HEK293 (cell line): ENCODE data around the gene DACT2.

Source experiments
- CTCF ChIA-PET: fragments of 350-600 bp; formaldehyde crosslinking; extraction: SDS; loops from one replicate; lab custom pipeline; 2021; ENCODE audit warnings: antibody characterized with exemption; lab: Yijun Ruan, JAX
- POLR2A ChIA-PET: fragments of 300-600 bp; formaldehyde crosslinking; extraction: SDS; loops from one replicate; lab custom pipeline; 2020; ENCODE audit warnings: antibody characterized with exemption, inconsistent platforms; lab: Yijun Ruan, JAX
- H3K27ac ChIP-seq: fragments of 200-500 bp; sonication (Bioruptor generic); 2 replicates; pipeline ENCODE4 v1.5.1; 2014; ENCODE audit warnings: low read depth, low read length, control low read depth, inconsistent platforms; ENCODE audit errors: extremely low read depth
- H3K36me3 ChIP-seq, 2 experiments: fragments of 200-500 bp in 1 of 2; sonication (Bioruptor generic) in 1 of 2; 1 replicate in 1 of 2; 2 replicates in 1 of 2; pipeline ENCODE4 v1.5.1; 2014 to 2017; ENCODE audit warnings: inconsistent platforms in 2 of 2, low read length in 2 of 2; ENCODE audit not compliant: control insufficient read depth in 2 of 2, insufficient read depth in 1 of 2
- H3K4me1 ChIP-seq: fragments of 200-500 bp; sonication (Bioruptor generic); 2 replicates; pipeline ENCODE4 v1.5.1; 2014; ENCODE audit warnings: mild to moderate bottlenecking, low read length, inconsistent platforms; ENCODE audit not compliant: control insufficient read depth, insufficient read depth
- H3K4me3 ChIP-seq: 2 replicates; pipeline ENCODE4 v1.5.1; 2011; ENCODE audit warnings: low read depth, mild to moderate bottlenecking, control low read depth, low read length, moderate library complexity
- H3K9me3 ChIP-seq: fragments of 200-500 bp; sonication (Bioruptor generic); 2 replicates; pipeline ENCODE4 v1.5.1; 2014; ENCODE audit warnings: low read depth, low read length, inconsistent platforms; ENCODE audit not compliant: control insufficient read depth, insufficient read depth
- ZBTB20 ChIP-seq: fragments of 450-650 bp; formaldehyde crosslinking; IDR thresholded peaks from 2 replicates; pipeline ENCODE4 v1.5.1; 2016; ENCODE audit warnings: missing biosample characterization, missing genetic modification characterization
- ZIC2 ChIP-seq: fragments of 450-650 bp; formaldehyde crosslinking; IDR thresholded peaks from 2 replicates; pipeline ENCODE4 v1.5.1; 2016; ENCODE audit warnings: missing biosample characterization, missing genetic modification characterization
- ZNF121 ChIP-seq: fragments of 450-650 bp; formaldehyde crosslinking; IDR thresholded peaks from 2 replicates; pipeline ENCODE4 v1.5.1; 2016; ENCODE audit warnings: missing biosample characterization, missing genetic modification characterization
- ZNF140 ChIP-seq: fragments of 450-650 bp; formaldehyde crosslinking; IDR thresholded peaks from 2 replicates; pipeline ENCODE4 v1.5.1; 2016; ENCODE audit warnings: missing biosample characterization, missing genetic modification characterization
- ZNF146 ChIP-seq: fragments of 450-650 bp; formaldehyde crosslinking; IDR thresholded peaks from 2 replicates; pipeline ENCODE4 v1.5.1; 2016; ENCODE audit warnings: missing biosample characterization, missing genetic modification characterization
- ZNF174 ChIP-seq: fragments of 450-650 bp; formaldehyde crosslinking; IDR thresholded peaks from 2 replicates; pipeline ENCODE4 v1.5.0; 2017; ENCODE audit warnings: missing biosample characterization, mild to moderate bottlenecking, missing genetic modification characterization
- ZNF266 ChIP-seq: fragments of 450-650 bp; formaldehyde crosslinking; IDR thresholded peaks from 2 replicates; pipeline ENCODE4 v1.5.1; 2016; ENCODE audit warnings: missing biosample characterization, missing genetic modification characterization, low read depth
- ZNF341 ChIP-seq: fragments of 450-650 bp; formaldehyde crosslinking; IDR thresholded peaks from 2 replicates; pipeline ENCODE4; 2016; ENCODE audit warnings: low read depth, missing biosample characterization, missing genetic modification characterization
- ZNF350 ChIP-seq: fragments of 450-650 bp; formaldehyde crosslinking; IDR thresholded peaks from 2 replicates; pipeline ENCODE4 v1.5.0; 2017; ENCODE audit warnings: missing biosample characterization, mild to moderate bottlenecking, missing genetic modification characterization
- ZNF423 ChIP-seq: fragments of 450-650 bp; formaldehyde crosslinking; IDR thresholded peaks from 2 replicates; pipeline ENCODE4 v1.5.1; 2016; ENCODE audit warnings: missing biosample characterization, missing genetic modification characterization
- ZNF510 ChIP-seq: fragments of 450-650 bp; formaldehyde crosslinking; IDR thresholded peaks from 2 replicates; pipeline ENCODE4 v1.5.1; 2018; ENCODE audit warnings: mild to moderate bottlenecking, missing genetic modification characterization, missing biosample characterization; ENCODE audit not compliant: insufficient replicate concordance
- ZNF549 ChIP-seq: fragments of 450-650 bp; IDR thresholded peaks from 2 replicates; pipeline ENCODE4 v1.5.1; 2018; ENCODE audit warnings: missing biosample characterization, missing genetic modification characterization, mild to moderate bottlenecking, inconsistent platforms, moderate library complexity
- ZNF624 ChIP-seq: fragments of 450-650 bp; formaldehyde crosslinking; IDR thresholded peaks from 2 replicates; pipeline ENCODE4 v1.5.1; 2017; ENCODE audit warnings: missing biosample characterization, missing genetic modification characterization
- ZNF777 ChIP-seq: fragments of 450-650 bp; formaldehyde crosslinking; IDR thresholded peaks from 2 replicates; pipeline ENCODE4 v1.5.1; 2017; ENCODE audit warnings: missing biosample characterization, missing genetic modification characterization, borderline replicate concordance
- ZNF843 ChIP-seq: fragments of 450-650 bp; formaldehyde crosslinking; IDR thresholded peaks from 2 replicates; pipeline ENCODE4 v1.5.1; 2016; ENCODE audit warnings: missing biosample characterization, missing genetic modification characterization
- ZSCAN23 ChIP-seq: fragments of 450-650 bp; formaldehyde crosslinking; IDR thresholded peaks from 2 replicates; pipeline ENCODE4 v1.5.1; 2016; ENCODE audit warnings: missing biosample characterization, missing genetic modification characterization
- TF ChIP-seq, protein P1 (sequence below): fragments of 450-650 bp; formaldehyde crosslinking; IDR thresholded peaks from 2 replicates; pipeline ENCODE4 v1.5.0; 2017; ENCODE audit warnings: missing biosample characterization, missing genetic modification characterization, borderline replicate concordance
- TF ChIP-seq, protein P2 (sequence below): fragments of 450-650 bp; formaldehyde crosslinking; IDR thresholded peaks from 2 replicates; pipeline ENCODE4 v1.5.1; 2017; ENCODE audit warnings: missing biosample characterization, missing genetic modification characterization
- TF ChIP-seq, protein P3 (sequence below): fragments of 450-650 bp; formaldehyde crosslinking; IDR thresholded peaks from 2 replicates; pipeline ENCODE4 v1.5.1; 2016; ENCODE audit warnings: missing biosample characterization, missing genetic modification characterization
- TF ChIP-seq, protein P4 (sequence below): fragments of 450-650 bp; formaldehyde crosslinking; IDR thresholded peaks from 2 replicates; pipeline ENCODE4 v1.5.1; 2016; ENCODE audit warnings: missing biosample characterization, missing genetic modification characterization, borderline replicate concordance
- TF ChIP-seq, protein P5 (sequence below): fragments of 450-650 bp; formaldehyde crosslinking; IDR thresholded peaks from 2 replicates; pipeline ENCODE4 v1.5.1; 2016; ENCODE audit warnings: missing biosample characterization, missing genetic modification characterization, borderline replicate concordance

The DACT2 gene

DNA sequence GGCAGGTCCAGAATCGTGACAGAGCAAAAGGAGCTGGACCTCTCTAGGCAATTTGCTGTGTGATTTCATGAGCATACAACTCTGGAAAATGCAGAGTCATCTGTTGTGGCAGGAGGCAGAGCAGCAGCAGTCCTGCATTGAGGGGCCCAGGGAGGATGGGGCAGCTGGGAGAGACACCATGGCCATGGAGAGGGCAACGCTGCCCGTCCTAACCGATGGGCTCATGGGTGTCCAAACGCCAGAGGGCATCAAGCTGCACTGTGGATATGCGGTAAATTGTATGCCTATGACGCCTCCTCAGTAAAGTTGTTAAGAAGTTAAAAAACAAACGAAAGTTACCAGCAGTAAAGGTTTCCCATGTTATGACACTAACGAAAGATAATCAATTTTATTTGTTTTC lies 42.2 kb upstream of the DACT2 start:
- no peaks in the 10 kb centered on the region for H3K36me3 ChIP-seq
- H3K27ac ChIP-seq: no peak overlapping the region
- TF ChIP-seq ZNF423 (tag by site-specific recombination): no peak
- TF ChIP-seq ZNF121 (tag by site-specific recombination): no peak
- no peak for TF ChIP-seq ZBTB20
- TF ChIP-seq, protein P1, sequence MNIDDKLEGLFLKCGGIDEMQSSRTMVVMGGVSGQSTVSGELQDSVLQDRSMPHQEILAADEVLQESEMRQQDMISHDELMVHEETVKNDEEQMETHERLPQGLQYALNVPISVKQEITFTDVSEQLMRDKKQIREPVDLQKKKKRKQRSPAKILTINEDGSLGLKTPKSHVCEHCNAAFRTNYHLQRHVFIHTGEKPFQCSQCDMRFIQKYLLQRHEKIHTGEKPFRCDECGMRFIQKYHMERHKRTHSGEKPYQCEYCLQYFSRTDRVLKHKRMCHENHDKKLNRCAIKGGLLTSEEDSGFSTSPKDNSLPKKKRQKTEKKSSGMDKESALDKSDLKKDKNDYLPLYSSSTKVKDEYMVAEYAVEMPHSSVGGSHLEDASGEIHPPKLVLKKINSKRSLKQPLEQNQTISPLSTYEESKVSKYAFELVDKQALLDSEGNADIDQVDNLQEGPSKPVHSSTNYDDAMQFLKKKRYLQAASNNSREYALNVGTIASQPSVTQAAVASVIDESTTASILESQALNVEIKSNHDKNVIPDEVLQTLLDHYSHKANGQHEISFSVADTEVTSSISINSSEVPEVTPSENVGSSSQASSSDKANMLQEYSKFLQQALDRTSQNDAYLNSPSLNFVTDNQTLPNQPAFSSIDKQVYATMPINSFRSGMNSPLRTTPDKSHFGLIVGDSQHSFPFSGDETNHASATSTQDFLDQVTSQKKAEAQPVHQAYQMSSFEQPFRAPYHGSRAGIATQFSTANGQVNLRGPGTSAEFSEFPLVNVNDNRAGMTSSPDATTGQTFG (tag by site-specific recombination): no peak
- TF ChIP-seq ZNF624 (tag by site-specific recombination): no peak
- TF ChIP-seq, protein P2, sequence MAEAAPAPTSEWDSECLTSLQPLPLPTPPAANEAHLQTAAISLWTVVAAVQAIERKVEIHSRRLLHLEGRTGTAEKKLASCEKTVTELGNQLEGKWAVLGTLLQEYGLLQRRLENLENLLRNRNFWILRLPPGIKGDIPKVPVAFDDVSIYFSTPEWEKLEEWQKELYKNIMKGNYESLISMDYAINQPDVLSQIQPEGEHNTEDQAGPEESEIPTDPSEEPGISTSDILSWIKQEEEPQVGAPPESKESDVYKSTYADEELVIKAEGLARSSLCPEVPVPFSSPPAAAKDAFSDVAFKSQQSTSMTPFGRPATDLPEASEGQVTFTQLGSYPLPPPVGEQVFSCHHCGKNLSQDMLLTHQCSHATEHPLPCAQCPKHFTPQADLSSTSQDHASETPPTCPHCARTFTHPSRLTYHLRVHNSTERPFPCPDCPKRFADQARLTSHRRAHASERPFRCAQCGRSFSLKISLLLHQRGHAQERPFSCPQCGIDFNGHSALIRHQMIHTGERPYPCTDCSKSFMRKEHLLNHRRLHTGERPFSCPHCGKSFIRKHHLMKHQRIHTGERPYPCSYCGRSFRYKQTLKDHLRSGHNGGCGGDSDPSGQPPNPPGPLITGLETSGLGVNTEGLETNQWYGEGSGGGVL: no peak
- TF ChIP-seq ZNF350 (tag by site-specific recombination): no peak
- no peak for TF ChIP-seq ZNF510 (tag by site-specific recombination)
- TF ChIP-seq ZNF549 (tag by site-specific recombination): no peak
- no peak for TF ChIP-seq ZNF146 (tag by site-specific recombination)
- TF ChIP-seq, protein P3, sequence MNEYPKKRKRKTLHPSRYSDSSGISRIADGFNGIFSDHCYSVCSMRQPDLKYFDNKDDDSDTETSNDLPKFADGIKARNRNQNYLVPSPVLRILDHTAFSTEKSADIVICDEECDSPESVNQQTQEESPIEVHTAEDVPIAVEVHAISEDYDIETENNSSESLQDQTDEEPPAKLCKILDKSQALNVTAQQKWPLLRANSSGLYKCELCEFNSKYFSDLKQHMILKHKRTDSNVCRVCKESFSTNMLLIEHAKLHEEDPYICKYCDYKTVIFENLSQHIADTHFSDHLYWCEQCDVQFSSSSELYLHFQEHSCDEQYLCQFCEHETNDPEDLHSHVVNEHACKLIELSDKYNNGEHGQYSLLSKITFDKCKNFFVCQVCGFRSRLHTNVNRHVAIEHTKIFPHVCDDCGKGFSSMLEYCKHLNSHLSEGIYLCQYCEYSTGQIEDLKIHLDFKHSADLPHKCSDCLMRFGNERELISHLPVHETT (tag by site-specific recombination): no peak
- TF ChIP-seq ZNF341: no peak
- TF ChIP-seq ZNF140: no peak
- no peak for TF ChIP-seq ZNF266 (tag by site-specific recombination)
- TF ChIP-seq ZNF174 (tag by site-specific recombination): no peak
- TF ChIP-seq, protein P4, sequence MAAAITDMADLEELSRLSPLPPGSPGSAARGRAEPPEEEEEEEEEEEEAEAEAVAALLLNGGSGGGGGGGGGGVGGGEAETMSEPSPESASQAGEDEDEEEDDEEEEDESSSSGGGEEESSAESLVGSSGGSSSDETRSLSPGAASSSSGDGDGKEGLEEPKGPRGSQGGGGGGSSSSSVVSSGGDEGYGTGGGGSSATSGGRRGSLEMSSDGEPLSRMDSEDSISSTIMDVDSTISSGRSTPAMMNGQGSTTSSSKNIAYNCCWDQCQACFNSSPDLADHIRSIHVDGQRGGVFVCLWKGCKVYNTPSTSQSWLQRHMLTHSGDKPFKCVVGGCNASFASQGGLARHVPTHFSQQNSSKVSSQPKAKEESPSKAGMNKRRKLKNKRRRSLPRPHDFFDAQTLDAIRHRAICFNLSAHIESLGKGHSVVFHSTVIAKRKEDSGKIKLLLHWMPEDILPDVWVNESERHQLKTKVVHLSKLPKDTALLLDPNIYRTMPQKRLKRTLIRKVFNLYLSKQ (tag by site-specific recombination): no peak
- no peak overlapping the region for H3K4me3 ChIP-seq
- POLR2A ChIA-PET: no interaction called here
- H3K9me3 ChIP-seq: no peaks in the 10 kb centered on the region
- CTCF ChIA-PET: interaction anchor here (1.5 kb wide), 1 partner anchor 8 kb away, joined by 8 read pairs; no protein-coding TSS in a partner anchor
- no peaks in the 10 kb centered on the region for H3K4me1 ChIP-seq

DNA sequence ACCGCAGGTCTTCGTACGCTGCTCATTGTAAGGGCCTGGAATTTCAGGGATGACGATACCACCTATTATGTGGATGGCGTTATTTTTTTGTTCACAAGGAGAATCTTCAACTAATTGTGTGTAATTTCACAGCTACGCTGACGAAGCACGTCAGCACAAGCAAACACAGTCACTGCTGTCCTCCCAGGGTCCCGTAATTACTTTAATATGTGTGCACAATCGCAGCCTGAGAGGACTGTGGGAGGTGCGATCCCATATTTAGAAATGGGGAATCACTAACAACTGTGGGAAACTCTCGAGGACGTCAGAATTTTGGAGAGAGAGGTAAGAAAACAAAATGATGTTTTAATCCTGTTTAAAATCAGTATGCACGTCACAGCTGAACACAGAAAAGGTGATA lies 40.2 kb upstream of the DACT2 start:
- Histone ChIP-seq H3K4me1 (no peaks in the 10 kb centered on the region), H3K4me3 (no peak overlapping the region), H3K9me3 (no peaks in the 10 kb centered on the region), H3K27ac (no peak overlapping the region), H3K36me3 (no peaks in the 10 kb centered on the region)
- CTCF ChIA-PET: interaction anchor here (0.6 kb wide), 1 partner anchor 227 kb away, joined by 3 read pairs; no protein-coding TSS in a partner anchor
- POLR2A ChIA-PET: no interaction called here
- TF ChIP-seq ZSCAN23 (tag by site-specific recombination) (no peak), ZNF777 (no peak), ZNF843 (tag by site-specific recombination) (no peak), ZIC2 (no peak)
- TF ChIP-seq, protein P5, sequence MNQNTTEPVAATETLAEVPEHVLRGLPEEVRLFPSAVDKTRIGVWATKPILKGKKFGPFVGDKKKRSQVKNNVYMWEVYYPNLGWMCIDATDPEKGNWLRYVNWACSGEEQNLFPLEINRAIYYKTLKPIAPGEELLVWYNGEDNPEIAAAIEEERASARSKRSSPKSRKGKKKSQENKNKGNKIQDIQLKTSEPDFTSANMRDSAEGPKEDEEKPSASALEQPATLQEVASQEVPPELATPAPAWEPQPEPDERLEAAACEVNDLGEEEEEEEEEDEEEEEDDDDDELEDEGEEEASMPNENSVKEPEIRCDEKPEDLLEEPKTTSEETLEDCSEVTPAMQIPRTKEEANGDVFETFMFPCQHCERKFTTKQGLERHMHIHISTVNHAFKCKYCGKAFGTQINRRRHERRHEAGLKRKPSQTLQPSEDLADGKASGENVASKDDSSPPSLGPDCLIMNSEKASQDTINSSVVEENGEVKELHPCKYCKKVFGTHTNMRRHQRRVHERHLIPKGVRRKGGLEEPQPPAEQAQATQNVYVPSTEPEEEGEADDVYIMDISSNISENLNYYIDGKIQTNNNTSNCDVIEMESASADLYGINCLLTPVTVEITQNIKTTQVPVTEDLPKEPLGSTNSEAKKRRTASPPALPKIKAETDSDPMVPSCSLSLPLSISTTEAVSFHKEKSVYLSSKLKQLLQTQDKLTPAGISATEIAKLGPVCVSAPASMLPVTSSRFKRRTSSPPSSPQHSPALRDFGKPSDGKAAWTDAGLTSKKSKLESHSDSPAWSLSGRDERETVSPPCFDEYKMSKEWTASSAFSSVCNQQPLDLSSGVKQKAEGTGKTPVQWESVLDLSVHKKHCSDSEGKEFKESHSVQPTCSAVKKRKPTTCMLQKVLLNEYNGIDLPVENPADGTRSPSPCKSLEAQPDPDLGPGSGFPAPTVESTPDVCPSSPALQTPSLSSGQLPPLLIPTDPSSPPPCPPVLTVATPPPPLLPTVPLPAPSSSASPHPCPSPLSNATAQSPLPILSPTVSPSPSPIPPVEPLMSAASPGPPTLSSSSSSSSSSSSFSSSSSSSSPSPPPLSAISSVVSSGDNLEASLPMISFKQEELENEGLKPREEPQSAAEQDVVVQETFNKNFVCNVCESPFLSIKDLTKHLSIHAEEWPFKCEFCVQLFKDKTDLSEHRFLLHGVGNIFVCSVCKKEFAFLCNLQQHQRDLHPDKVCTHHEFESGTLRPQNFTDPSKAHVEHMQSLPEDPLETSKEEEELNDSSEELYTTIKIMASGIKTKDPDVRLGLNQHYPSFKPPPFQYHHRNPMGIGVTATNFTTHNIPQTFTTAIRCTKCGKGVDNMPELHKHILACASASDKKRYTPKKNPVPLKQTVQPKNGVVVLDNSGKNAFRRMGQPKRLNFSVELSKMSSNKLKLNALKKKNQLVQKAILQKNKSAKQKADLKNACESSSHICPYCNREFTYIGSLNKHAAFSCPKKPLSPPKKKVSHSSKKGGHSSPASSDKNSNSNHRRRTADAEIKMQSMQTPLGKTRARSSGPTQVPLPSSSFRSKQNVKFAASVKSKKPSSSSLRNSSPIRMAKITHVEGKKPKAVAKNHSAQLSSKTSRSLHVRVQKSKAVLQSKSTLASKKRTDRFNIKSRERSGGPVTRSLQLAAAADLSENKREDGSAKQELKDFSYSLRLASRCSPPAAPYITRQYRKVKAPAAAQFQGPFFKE (tag by site-specific recombination): no peak
